HG02852 (cell line): ENCODE measurements around the gene SRC.

ENCODE experiments used
- ATAC-seq: cut with Tn5 transposase; IDR thresholded peaks from one replicate; pipeline ENCODE4 v1.9.1; 2021; ENCODE audit warnings: mild to moderate bottlenecking, moderate library complexity; ENCODE audit not compliant: unreplicated experiment

Gene SRC

GRCh38 chr20:37314617-37315016, 31.3 kb upstream of the SRC start:
- ATAC-seq, result no peak

- ATAC-seq, result no peak
Measured at GRCh38 chr20:37315021-37315451, 30.9 kb upstream of the SRC start.

- peak; percentile 35 for ATAC-seq
Measured at GRCh38 chr20:37315452-37316110, 30.4 kb upstream of the SRC start.

GRCh38 chr20:37316116-37316774, 29.7 kb upstream of the SRC start:
- ATAC-seq, result peak; percentile 88

GRCh38 chr20:37316775-37317170, 29.2 kb upstream of the SRC start:
- no peak for ATAC-seq

GRCh38 chr20:37317316-37317715, 28.6 kb upstream of the SRC start:
- no peak for ATAC-seq

GRCh38 chr20:37317994-37318640, 27.8 kb upstream of the SRC start:
- no peak for ATAC-seq

- no peak for ATAC-seq
Measured at GRCh38 chr20:37319151-37319671, 26.7 kb upstream of the SRC start.

GRCh38 chr20:37323985-37324384, 22.0 kb upstream of the SRC start:
- ATAC-seq, result no peak

GRCh38 chr20:37325206-37325605, 20.7 kb upstream of the SRC start:
- no peak for ATAC-seq

- no peak for ATAC-seq
Measured at GRCh38 chr20:37326666-37327065, 19.3 kb upstream of the SRC start.

GRCh38 chr20:37327748-37328147, 18.2 kb upstream of the SRC start:
- ATAC-seq, result no peak

- ATAC-seq, result no peak
Measured at GRCh38 chr20:37328149-37328945, 17.6 kb upstream of the SRC start.

GRCh38 chr20:37329481-37330165, 16.3 kb upstream of the SRC start:
- no peak for ATAC-seq

- ATAC-seq, result no peak
Measured at GRCh38 chr20:37330316-37330715, 15.6 kb upstream of the SRC start.

- ATAC-seq, result no peak
Measured at GRCh38 chr20:37331060-37331857, 14.7 kb upstream of the SRC start.

- no peak for ATAC-seq
Measured at GRCh38 chr20:37333130-37333847, 12.7 kb upstream of the SRC start.

GRCh38 chr20:37333848-37334318, 12.1 kb upstream of the SRC start:
- no peak for ATAC-seq

GRCh38 chr20:37334450-37334849, 11.5 kb upstream of the SRC start:
- ATAC-seq, result no peak
